ENCODE measurements around the gene BAIAP2. TPM values are rescaled to one million over a fixed set of nuclear protein-coding genes. Genes with fewer than 3 reads are reported as not detected.

BAIAP2 gene
- total and polyA plus RNA-seq, 2 of the 13 experiments (the other 11 are each of a cell fraction or from before 2014, with no cell fraction given): 22.5 to 24.0 TPM

DNA sequence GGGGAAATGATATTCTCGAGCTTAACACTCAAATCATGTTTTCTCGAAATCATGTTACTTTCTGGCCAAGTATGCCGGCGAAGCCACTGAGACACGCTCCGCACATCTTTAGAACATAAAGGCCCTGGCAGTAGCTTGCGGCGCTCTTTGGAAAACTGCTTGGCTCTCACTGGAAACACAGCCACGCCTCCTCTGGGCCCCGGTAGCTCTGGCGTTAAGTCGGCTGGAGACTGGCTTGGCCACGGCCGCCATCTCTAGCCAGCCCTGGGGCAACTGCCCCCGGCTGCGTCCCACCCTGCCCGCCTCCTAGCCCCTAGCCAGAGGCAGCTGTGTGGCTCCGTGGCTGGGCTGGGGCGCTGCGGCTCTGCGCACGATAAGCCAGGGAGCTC, 9.2 kb upstream of the BAIAP2 start:
- in situ Hi-C loops (cut with HindIII; ENCODE audit: extremely low pct_ligation_motif_present, low pct_unique_long_range_greater_than_20kb) (no loop called here), intact Hi-C loops (cut with micrococcal nuclease; ENCODE audit: unreplicated experiment) (no loop called here)
- TF ChIP-seq SIX4 (CRISPR knock-in tag; IDR thresholded peaks at IDR 0.05) (no peak), ZFP90 (CRISPR knock-in tag; IDR thresholded peaks at IDR 0.05; ENCODE audit: borderline replicate concordance) (0 out of 2 replicates have a peak, but pooled peaks have one; percentile 23), MTA1 (CRISPR knock-in tag; IDR thresholded peaks at IDR 0.05; ENCODE audit: borderline replicate concordance) (no peak), ZNF160 (CRISPR knock-in tag; IDR thresholded peaks at IDR 0.05) (no peak), ZNF350 (CRISPR knock-in tag; IDR thresholded peaks at IDR 0.05; ENCODE audit: borderline replicate concordance, low read depth) (no peak), ZNF510 (CRISPR knock-in tag; IDR thresholded peaks at IDR 0.05; ENCODE audit: low read depth) (no peak)
- TF ChIP-seq, protein P1, sequence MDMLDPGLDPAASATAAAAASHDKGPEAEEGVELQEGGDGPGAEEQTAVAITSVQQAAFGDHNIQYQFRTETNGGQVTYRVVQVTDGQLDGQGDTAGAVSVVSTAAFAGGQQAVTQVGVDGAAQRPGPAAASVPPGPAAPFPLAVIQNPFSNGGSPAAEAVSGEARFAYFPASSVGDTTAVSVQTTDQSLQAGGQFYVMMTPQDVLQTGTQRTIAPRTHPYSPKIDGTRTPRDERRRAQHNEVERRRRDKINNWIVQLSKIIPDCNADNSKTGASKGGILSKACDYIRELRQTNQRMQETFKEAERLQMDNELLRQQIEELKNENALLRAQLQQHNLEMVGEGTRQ (IDR thresholded peaks at IDR 0.05; ENCODE audit: low read depth, low read length): no peak
- TF ChIP-seq, protein P1 (CRISPR knock-in tag; IDR thresholded peaks at IDR 0.05; ENCODE audit: borderline replicate concordance): peak; percentile 9; the same call in 1 of the 2 replicates
- TF ChIP-seq, protein P2, sequence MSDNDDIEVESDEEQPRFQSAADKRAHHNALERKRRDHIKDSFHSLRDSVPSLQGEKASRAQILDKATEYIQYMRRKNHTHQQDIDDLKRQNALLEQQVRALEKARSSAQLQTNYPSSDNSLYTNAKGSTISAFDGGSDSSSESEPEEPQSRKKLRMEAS (IDR thresholded peaks at IDR 0.05): no peak
- no peak for DNase-seq (ENCODE audit: low spot score)
- H3K36me3 ChIP-seq (replicated peaks in 1 of 2; ENCODE audit: control insufficient read depth in 1 of 2, insufficient read depth in 2 of 2, low read length in 2 of 2): no peaks in the 10 kb centered on the region
- H2AFZ ChIP-seq (ENCODE audit: low read length): no peak overlapping the region
- peak overlapping the region in 1 of 3 experiments; percentile 14; a peak in 1 of 6 replicates for H3K4me3 ChIP-seq (replicated peaks in 1 of 3; ENCODE audit: insufficient read depth in 1 of 3, low read depth in 2 of 3, low read length in 3 of 3)
- H3K4me1 ChIP-seq (ENCODE audit: insufficient read depth, low read length): peaks cover 77% of the 10 kb centered on the region
- WGBS (ENCODE audit: low lambda C conversion rate): 76% methylated on average over 8 of the region's 22 CpGs
- H3K27ac ChIP-seq (ENCODE audit: extremely low read length, insufficient read depth, low read length): no peak overlapping the region
- FAIRE-seq: no peak
- H3K79me2 ChIP-seq (ENCODE audit: insufficient read depth, low read length): no peaks in the 10 kb centered on the region
- ChIA-PET CTCF (ENCODE audit: low intra/inter-chr PET ratio, low total read pairs) (interaction anchor here (4.3 kb wide), 1 partner anchor 76 kb away, joined by 83 read pairs; no protein-coding TSS in a partner anchor), POLR2A (interaction anchor here (1.2 to 1.5 kb wide), 6 partner anchors 8 to 214 kb away, joined by 3 to 7 read pairs (median 5); partner anchors contain the start of genes BAIAP2 and NDUFAF8)
- H3K27me3 ChIP-seq (ENCODE audit: control insufficient read depth in 1 of 2, insufficient read depth in 2 of 2, low read length in 2 of 2): peaks cover 19 to 53% of the 10 kb centered on the region in 2 experiments; a peak in 4 of 5 replicates
- H4K20me1 ChIP-seq (ENCODE audit: insufficient read depth, low read length): no peaks in the 10 kb centered on the region
- no peak for ATAC-seq
- no peaks in the 10 kb centered on the region for H3K9me3 ChIP-seq (ENCODE audit: low read length)
- no peak overlapping the region for H3K9ac ChIP-seq (ENCODE audit: insufficient read depth, low read depth, low read length)
- BruUV-seq (replicated peaks): no TSS peak
- H3K4me2 ChIP-seq (ENCODE audit: low read depth, low read length): peak overlapping the region; percentile 70
